ENCODE measurements around the gene CYB561D1.

CYB561D1 gene

GRCh38 chr1:109530457-109531087, 36.7 kb downstream of the CYB561D1 start:
- Histone ChIP-seq H3K27me3 (ENCODE audit: control insufficient read depth in 1 of 2, insufficient read depth in 2 of 2, low read length in 2 of 2) (peaks cover 0 to 2% of the 10 kb centered on the region in 2 donors), H3K9me3 (ENCODE audit: control insufficient read depth in 2 of 2, low read length in 2 of 2) (no peaks in the 10 kb centered on the region), H3K4me1 (ENCODE audit: control insufficient read depth, insufficient read depth, low read length) (peaks cover 35% of the 10 kb centered on the region), H3K9ac (ENCODE audit: low read length in 2 of 2) (no peak overlapping the region), H3K4me3 (ENCODE audit: low read length in 2 of 2) (peak overlapping the region in 1 of 2 donors; percentile 35), H3K27ac (ENCODE audit: low read length) (no peak overlapping the region), H3K36me3 (ENCODE audit: control insufficient read depth in 2 of 2, insufficient read depth in 2 of 2, low read length in 2 of 2) (no peaks in the 10 kb centered on the region)

GRCh38 chr1:109531380-109531779, 37.5 kb downstream of the CYB561D1 start:
- peak overlapping the region; percentile 30 to 51 for H3K9ac ChIP-seq (ENCODE audit: low read length in 2 of 2)
- no peak overlapping the region for H3K27ac ChIP-seq (ENCODE audit: low read length)
- H3K27me3 ChIP-seq (ENCODE audit: control insufficient read depth in 1 of 2, insufficient read depth in 2 of 2, low read length in 2 of 2): no peaks in the 10 kb centered on the region
- no peaks in the 10 kb centered on the region for H3K9me3 ChIP-seq (ENCODE audit: control insufficient read depth in 2 of 2, low read length in 2 of 2)
- peaks cover 43% of the 10 kb centered on the region for H3K4me1 ChIP-seq (ENCODE audit: control insufficient read depth, insufficient read depth, low read length)
- no peaks in the 10 kb centered on the region for H3K36me3 ChIP-seq (ENCODE audit: control insufficient read depth in 2 of 2, insufficient read depth in 2 of 2, low read length in 2 of 2)
- no peak overlapping the region for H3K4me3 ChIP-seq (ENCODE audit: low read length in 2 of 2)

GRCh38 chr1:109531826-109532364, 38.0 kb downstream of the CYB561D1 start:
- H3K27me3 ChIP-seq (ENCODE audit: control insufficient read depth in 1 of 2, insufficient read depth in 2 of 2, low read length in 2 of 2): no peaks in the 10 kb centered on the region
- peak overlapping the region; percentile 30 to 42 for H3K9ac ChIP-seq (ENCODE audit: low read length in 2 of 2)
- no peak overlapping the region for H3K27ac ChIP-seq (ENCODE audit: low read length)
- H3K9me3 ChIP-seq (ENCODE audit: control insufficient read depth in 2 of 2, low read length in 2 of 2): no peaks in the 10 kb centered on the region
- peak overlapping the region; percentile 37 to 58 for H3K4me3 ChIP-seq (ENCODE audit: low read length in 2 of 2)
- H3K4me1 ChIP-seq (ENCODE audit: control insufficient read depth, insufficient read depth, low read length): peaks cover 49% of the 10 kb centered on the region
- no peaks in the 10 kb centered on the region for H3K36me3 ChIP-seq (ENCODE audit: control insufficient read depth in 2 of 2, insufficient read depth in 2 of 2, low read length in 2 of 2)

- Histone ChIP-seq H3K4me3 (ENCODE audit: low read length in 2 of 2) (peak overlapping the region; percentile 37 to 58), H3K9me3 (ENCODE audit: control insufficient read depth in 2 of 2, low read length in 2 of 2) (no peaks in the 10 kb centered on the region), H3K9ac (ENCODE audit: low read length in 2 of 2) (peak overlapping the region in 1 of 2 donors; percentile 58), H3K27ac (ENCODE audit: low read length) (peak overlapping the region; percentile 60), H3K36me3 (ENCODE audit: control insufficient read depth in 2 of 2, insufficient read depth in 2 of 2, low read length in 2 of 2) (no peaks in the 10 kb centered on the region), H3K4me1 (ENCODE audit: control insufficient read depth, insufficient read depth, low read length) (peaks cover 49% of the 10 kb centered on the region), H3K27me3 (ENCODE audit: control insufficient read depth in 1 of 2, insufficient read depth in 2 of 2, low read length in 2 of 2) (no peaks in the 10 kb centered on the region)
Observed at GRCh38 chr1:109532365-109533136, 38.7 kb downstream of the CYB561D1 start.

- Histone ChIP-seq H3K27ac (ENCODE audit: low read length) (peak overlapping the region; percentile 75), H3K9ac (ENCODE audit: low read length in 2 of 2) (no peak overlapping the region), H3K4me1 (ENCODE audit: control insufficient read depth, insufficient read depth, low read length) (peaks cover 49% of the 10 kb centered on the region), H3K9me3 (ENCODE audit: control insufficient read depth in 2 of 2, low read length in 2 of 2) (no peaks in the 10 kb centered on the region), H3K4me3 (ENCODE audit: low read length in 2 of 2) (no peak overlapping the region), H3K27me3 (ENCODE audit: control insufficient read depth in 1 of 2, insufficient read depth in 2 of 2, low read length in 2 of 2) (no peaks in the 10 kb centered on the region), H3K36me3 (ENCODE audit: control insufficient read depth in 2 of 2, insufficient read depth in 2 of 2, low read length in 2 of 2) (no peaks in the 10 kb centered on the region)
Observed at GRCh38 chr1:109534307-109534858, 40.5 kb downstream of the CYB561D1 start.

GRCh38 chr1:109535481-109535880, 41.6 kb downstream of the CYB561D1 start:
- H3K27ac ChIP-seq (ENCODE audit: low read length): peak overlapping the region; percentile 75

GRCh38 chr1:109535971-109536491, 42.1 kb downstream of the CYB561D1 start:
- no peaks in the 10 kb centered on the region for H3K9me3 ChIP-seq (ENCODE audit: control insufficient read depth in 2 of 2, low read length in 2 of 2)
- H3K4me1 ChIP-seq (ENCODE audit: control insufficient read depth, insufficient read depth, low read length): peaks cover 42% of the 10 kb centered on the region
- H3K9ac ChIP-seq (ENCODE audit: low read length in 2 of 2): peak overlapping the region; percentile 44 to 60
- peak overlapping the region in 1 of 2 donors; percentile 47 for H3K4me3 ChIP-seq (ENCODE audit: low read length in 2 of 2)
- H3K27me3 ChIP-seq (ENCODE audit: control insufficient read depth in 1 of 2, insufficient read depth in 2 of 2, low read length in 2 of 2): no peaks in the 10 kb centered on the region
- H3K36me3 ChIP-seq (ENCODE audit: control insufficient read depth in 2 of 2, insufficient read depth in 2 of 2, low read length in 2 of 2): no peaks in the 10 kb centered on the region
- peak overlapping the region; percentile 75 for H3K27ac ChIP-seq (ENCODE audit: low read length)

More at GRCh38 chr1:109535481-109535880, 41.6 kb downstream of the CYB561D1 start:
- Histone ChIP-seq H3K27me3 (ENCODE audit: control insufficient read depth in 1 of 2, insufficient read depth in 2 of 2, low read length in 2 of 2) (no peaks in the 10 kb centered on the region), H3K4me3 (ENCODE audit: low read length in 2 of 2) (peak overlapping the region in 1 of 2 donors; percentile 47), H3K4me1 (ENCODE audit: control insufficient read depth, insufficient read depth, low read length) (peaks cover 47% of the 10 kb centered on the region), H3K9ac (ENCODE audit: low read length in 2 of 2) (peak overlapping the region; percentile 44 to 60), H3K9me3 (ENCODE audit: control insufficient read depth in 2 of 2, low read length in 2 of 2) (no peaks in the 10 kb centered on the region), H3K36me3 (ENCODE audit: control insufficient read depth in 2 of 2, insufficient read depth in 2 of 2, low read length in 2 of 2) (no peaks in the 10 kb centered on the region)

- H3K9ac ChIP-seq (ENCODE audit: low read length in 2 of 2): no peak overlapping the region
- H3K4me1 ChIP-seq (ENCODE audit: control insufficient read depth, insufficient read depth, low read length): peaks cover 27% of the 10 kb centered on the region
- no peaks in the 10 kb centered on the region for H3K27me3 ChIP-seq (ENCODE audit: control insufficient read depth in 1 of 2, insufficient read depth in 2 of 2, low read length in 2 of 2)
- no peaks in the 10 kb centered on the region for H3K36me3 ChIP-seq (ENCODE audit: control insufficient read depth in 2 of 2, insufficient read depth in 2 of 2, low read length in 2 of 2)
- no peak overlapping the region for H3K4me3 ChIP-seq (ENCODE audit: low read length in 2 of 2)
- no peaks in the 10 kb centered on the region for H3K9me3 ChIP-seq (ENCODE audit: control insufficient read depth in 2 of 2, low read length in 2 of 2)
- no peak overlapping the region for H3K27ac ChIP-seq (ENCODE audit: low read length)
Observed at GRCh38 chr1:109537450-109538178, 43.7 kb downstream of the CYB561D1 start.

- Histone ChIP-seq H3K27ac (ENCODE audit: low read length) (no peak overlapping the region), H3K9me3 (ENCODE audit: control insufficient read depth in 2 of 2, low read length in 2 of 2) (no peaks in the 10 kb centered on the region), H3K9ac (ENCODE audit: low read length in 2 of 2) (no peak overlapping the region), H3K27me3 (ENCODE audit: control insufficient read depth in 1 of 2, insufficient read depth in 2 of 2, low read length in 2 of 2) (no peaks in the 10 kb centered on the region), H3K4me1 (ENCODE audit: control insufficient read depth, insufficient read depth, low read length) (peaks cover 25% of the 10 kb centered on the region), H3K4me3 (ENCODE audit: low read length in 2 of 2) (no peak overlapping the region), H3K36me3 (ENCODE audit: control insufficient read depth in 2 of 2, insufficient read depth in 2 of 2, low read length in 2 of 2) (no peaks in the 10 kb centered on the region)
Observed at GRCh38 chr1:109538827-109539555, 45.1 kb downstream of the CYB561D1 start.
